Brain microvascular endothelial cell (primary cell): ENCODE measurements around the gene RNU5B-1.

ENCODE experiments used
- DNase-seq: peaks from one replicate; pipeline ENCODE4 v3.0.0-alpha.2; 2020
- H3K27ac ChIP-seq: fragments of 250-450 bp; sonication (Bioruptor Pico); 2 replicates; pipeline ENCODE4 v1.5.1; 2020; ENCODE audit warnings: mild to moderate bottlenecking, moderate library complexity
- H3K27me3 ChIP-seq: fragments of 250-450 bp; sonication (Bioruptor Pico); replicated peaks from 2 replicates; pipeline ENCODE4 v1.5.1; 2020; ENCODE audit warnings: mild to moderate bottlenecking
- H3K36me3 ChIP-seq: fragments of 250-450 bp; sonication (Bioruptor Pico); replicated peaks from 2 replicates; pipeline ENCODE4 v1.5.1; 2020; ENCODE audit warnings: mild to moderate bottlenecking
- H3K4me3 ChIP-seq: 2 replicates; pipeline ENCODE4 v1.5.1; 2011; ENCODE audit warnings: low read depth, mild to moderate bottlenecking, control low read depth, low read length, moderate library complexity
- CTCF ChIP-seq: IDR thresholded peaks from 2 replicates; pipeline ENCODE4 v1.5.1; 2011; ENCODE audit warnings: low read depth, mild to moderate bottlenecking, moderate library complexity, low read length, control low read depth, inconsistent platforms; ENCODE audit errors: missing control alignments
- in situ Hi-C: cut with HindIII; loops from 2 replicates; pipeline ENCODE4 v1.10.0; 2017; ENCODE audit warnings: low sequenced_read_pairs, low pct_ligation_motif_present

The RNU5B-1 gene

DNA sequence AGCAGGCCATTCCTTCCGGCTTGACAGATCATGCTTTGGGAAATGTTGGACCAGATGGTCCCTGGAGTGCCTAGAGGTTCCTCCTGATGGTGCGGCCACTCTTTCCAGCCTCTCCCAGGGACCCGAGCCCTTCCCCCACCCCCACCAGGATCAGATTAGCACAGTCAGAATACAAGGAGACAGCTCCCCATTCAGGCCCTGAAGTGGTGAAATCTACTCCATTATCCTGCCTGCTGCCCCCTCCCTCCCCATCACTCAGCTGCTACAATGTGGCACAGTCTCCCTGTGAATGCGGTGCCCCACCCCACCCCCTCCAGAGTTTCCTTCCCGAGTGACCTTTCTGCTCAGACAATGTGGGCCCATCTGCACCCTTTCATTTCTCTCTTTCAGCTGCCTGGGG lies 29.4 kb downstream of the RNU5B-1 start:
- TF ChIP-seq CTCF: no peak
- in situ Hi-C loops: no loop called here
- H3K4me3 ChIP-seq: no peak overlapping the region
- no peak overlapping the region for H3K27ac ChIP-seq
- no peaks in the 10 kb centered on the region for H3K36me3 ChIP-seq
- H3K27me3 ChIP-seq: no peaks in the 10 kb centered on the region
- no peak for DNase-seq

DNA sequence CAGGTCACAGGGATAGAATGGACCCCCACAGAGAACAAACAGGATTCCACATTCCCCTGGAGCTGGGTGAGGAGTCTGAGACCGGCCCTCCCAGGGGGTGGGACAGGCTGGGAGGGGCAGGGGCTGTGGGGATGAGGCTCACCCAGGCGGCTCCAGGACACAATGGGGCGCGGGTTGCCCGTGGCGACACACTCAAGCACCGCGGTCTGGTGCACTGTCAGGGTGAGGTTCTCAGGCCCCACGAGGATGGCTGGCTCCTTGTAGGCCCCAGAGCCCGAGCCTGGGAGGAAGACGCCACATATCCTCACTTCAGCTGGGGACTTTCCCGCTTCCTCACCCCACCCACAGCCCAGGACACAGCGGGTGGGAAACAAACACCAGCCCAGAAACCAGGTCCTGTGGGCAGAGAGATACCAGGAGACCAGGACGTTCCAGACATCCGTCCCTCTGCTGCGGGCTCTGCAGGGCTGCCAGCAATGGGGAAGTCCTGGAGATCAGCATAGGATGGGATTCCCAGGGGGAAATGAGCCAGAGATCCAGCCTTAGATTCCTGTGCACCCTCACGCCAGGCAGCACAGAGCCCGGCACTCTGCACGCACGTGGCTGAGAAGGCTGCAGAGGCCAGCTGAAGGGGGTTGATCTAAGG lies 30.2 kb downstream of the RNU5B-1 start:
- Histone ChIP-seq H3K27me3 (no peaks in the 10 kb centered on the region), H3K4me3 (no peak overlapping the region), H3K36me3 (no peaks in the 10 kb centered on the region), H3K27ac (no peak overlapping the region)
- in situ Hi-C loops: no loop called here
- no peak for DNase-seq
- no peak for TF ChIP-seq CTCF

GRCh38 chr15:65335278-65336055 lies 31.0 kb downstream of the RNU5B-1 start:
- DNase-seq: no peak
- in situ Hi-C loops: no loop called here
- TF ChIP-seq CTCF: no peak
- Histone ChIP-seq H3K27ac (no peak overlapping the region), H3K27me3 (no peaks in the 10 kb centered on the region), H3K4me3 (no peak overlapping the region), H3K36me3 (no peaks in the 10 kb centered on the region)

- H3K27me3 ChIP-seq: no peaks in the 10 kb centered on the region
- DNase-seq: no peak
- no peak overlapping the region for H3K27ac ChIP-seq
- H3K4me3 ChIP-seq: no peak overlapping the region
- in situ Hi-C loops: no loop called here
- no peak for TF ChIP-seq CTCF
- no peaks in the 10 kb centered on the region for H3K36me3 ChIP-seq
Measured at GRCh38 chr15:65336493-65337435, 32.3 kb downstream of the RNU5B-1 start.

DNA sequence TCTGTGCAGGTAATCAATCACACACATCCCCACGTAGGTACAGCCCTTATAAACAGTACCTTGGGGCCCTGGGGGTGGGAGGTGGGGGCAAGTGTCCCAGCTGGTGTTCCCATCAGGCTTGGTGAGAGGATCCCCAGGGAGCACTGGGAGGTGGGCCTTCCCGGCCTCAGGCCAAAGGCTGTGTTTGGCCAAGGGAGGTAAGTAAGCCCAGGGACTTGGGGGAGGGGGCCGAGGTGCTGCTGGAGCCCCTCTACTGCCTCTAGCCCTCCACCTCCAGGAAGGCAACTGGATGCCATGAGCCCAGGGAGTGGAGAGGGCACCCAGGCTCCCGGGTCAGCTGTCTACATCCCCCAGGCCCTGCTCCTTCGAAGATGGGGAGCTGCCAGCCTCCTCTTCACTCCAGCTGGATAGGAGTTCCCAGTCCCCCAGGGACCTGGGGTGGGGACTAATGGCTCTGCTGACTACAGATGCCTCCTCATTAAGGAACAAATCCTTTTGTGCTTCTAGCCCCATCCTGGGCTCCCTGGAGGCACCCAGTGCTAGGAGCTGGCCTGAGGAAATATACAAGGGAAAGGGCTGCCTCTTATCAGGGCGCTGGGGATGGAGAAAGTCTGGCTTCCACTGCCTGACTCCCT lies 33.1 kb downstream of the RNU5B-1 start:
- Histone ChIP-seq H3K4me3 (no peak overlapping the region), H3K27ac (no peak overlapping the region), H3K27me3 (no peaks in the 10 kb centered on the region), H3K36me3 (no peaks in the 10 kb centered on the region)
- no peak for TF ChIP-seq CTCF
- DNase-seq: no peak
- in situ Hi-C loops: no loop called here
